Uterus (tissue), 4 donors: ENCODE data around the gene XRN2. TPM values are rescaled to one million over a fixed set of nuclear protein-coding genes. Genes with fewer than 3 reads are reported as not detected.

ENCODE experiments used
- DNase-seq, 2 donors: peaks; one replicate each; pipeline ENCODE4 v3.0.0-alpha.2; 2019 to 2020
- H3K27ac ChIP-seq, 2 donors: fragments of 200-600 bp; sonication (generic); 1 replicate in 1 of 2; 2 replicates in 1 of 2; pipeline ENCODE4 v1.5.1; 2016 to 2018
- H3K27me3 ChIP-seq, 2 donors: fragments of 200-600 bp; sonication (generic); one replicate each; pipeline ENCODE4 v1.5.1; 2018 to 2019; ENCODE audit warnings: control low read depth in 1 of 2
- H3K36me3 ChIP-seq, 2 donors: fragments of 200-600 bp; sonication (generic); one replicate each; pipeline ENCODE4 v1.5.1; 2019; ENCODE audit warnings: control low read depth in 1 of 2
- H3K4me1 ChIP-seq, 2 donors: fragments of 200-600 bp; sonication (generic); one replicate each; pipeline ENCODE4 v1.5.1; 2018 to 2019; ENCODE audit warnings: control low read depth in 1 of 2
- H3K4me3 ChIP-seq, 2 donors: fragments of 200-600 bp; sonication (generic); 1 replicate in 1 of 2; 2 replicates in 1 of 2; pipeline ENCODE4 v1.5.1; 2018 to 2019; ENCODE audit warnings: mild to moderate bottlenecking in 1 of 2
- H3K9me3 ChIP-seq, 2 donors: fragments of 200-600 bp; sonication (generic); one replicate each; pipeline ENCODE4 v1.5.1; 2019; ENCODE audit warnings: control low read depth in 1 of 2
- POLR2A ChIP-seq, 2 donors: fragments of 450-650 bp; IDR thresholded peaks; one replicate each; pipeline ENCODE4 v1.6.1; 2016; ENCODE audit warnings: antibody characterized with exemption in 2 of 2, mild to moderate bottlenecking in 1 of 2, moderate library complexity in 1 of 2
- intact Hi-C: fragments of 100-400 bp; cut with DNase I; formaldehyde crosslinking; loops from one replicate; pipeline ENCODE4 v1.15.1; 2023; ENCODE audit warnings: low total_unique reads
- total RNA-seq, 4 donors: library from RNA; depleted of rRNA in 3 of 4; stranded (reverse); fragments of >200 nt in 3 of 4; gene quantifications; one replicate each; pipeline versions ENCODE4 v1.1.0 to v1.2.4, GENCODE V29; 2014 to 2023
- TF ChIP-seq, protein P1 (sequence below), 4 experiments: fragments of 200-600 bp in 2 of 4; fragments of 450-650 bp in 2 of 4; sonication (generic) in 2 of 4; IDR thresholded peaks; one replicate each; pipeline ENCODE4 v1.5.1; 2016 to 2019; ENCODE audit warnings: antibody characterized with exemption in 4 of 4, mild to moderate bottlenecking in 2 of 4, moderate library complexity in 1 of 4
- donor health status: DM: yes; HTN: yes; CAD: no.

Gene XRN2
- total RNA-seq, 4 donors from 2014 or later: 32.6 to 100 (median 51.7) TPM

DNA sequence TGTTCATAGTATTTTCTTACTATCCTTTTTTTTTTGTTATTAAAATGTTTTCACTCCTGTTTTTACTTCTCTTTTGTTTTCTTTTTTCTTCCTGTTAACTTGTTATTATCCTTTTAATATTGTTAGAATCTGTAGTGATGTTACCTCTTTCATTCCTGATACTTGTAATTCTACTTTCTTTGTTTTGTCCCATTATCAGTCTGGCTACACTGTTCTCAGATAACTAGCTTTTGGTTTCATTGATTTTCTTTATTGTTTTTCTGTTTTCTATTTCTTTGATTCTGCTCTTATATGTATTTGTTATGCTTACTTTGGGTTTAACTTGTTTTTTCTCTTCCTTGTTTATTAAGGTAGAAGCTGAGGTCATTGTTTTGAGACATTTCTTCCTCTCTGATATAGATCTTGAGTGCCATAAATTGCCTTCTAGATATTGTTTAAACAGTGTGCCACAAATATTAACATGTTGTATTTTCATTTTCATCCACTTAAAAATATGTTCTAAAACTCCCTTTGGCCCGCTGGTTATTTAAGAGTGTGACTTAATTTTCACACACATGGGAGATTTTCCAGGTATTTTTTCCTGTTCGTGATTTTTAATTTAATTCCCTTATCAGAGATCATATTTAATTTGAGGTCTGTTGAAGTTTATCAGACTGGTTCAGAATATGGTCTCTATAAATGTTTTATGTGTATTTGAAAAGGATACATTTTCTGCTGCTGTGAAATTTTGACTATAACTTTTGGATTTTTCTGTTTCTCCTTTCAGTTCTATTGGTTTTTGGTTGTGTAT is 6.7 kb downstream of the XRN2 start:
- no peak overlapping the region for H3K4me3 ChIP-seq
- peaks cover 0 to 4% of the 10 kb centered on the region in 2 donors for H3K4me1 ChIP-seq
- intact Hi-C loops: no loop called here
- no peak overlapping the region for H3K27ac ChIP-seq
- no peak for TF ChIP-seq POLR2A (IDR thresholded peaks at IDR 0.05)
- TF ChIP-seq, protein P1, sequence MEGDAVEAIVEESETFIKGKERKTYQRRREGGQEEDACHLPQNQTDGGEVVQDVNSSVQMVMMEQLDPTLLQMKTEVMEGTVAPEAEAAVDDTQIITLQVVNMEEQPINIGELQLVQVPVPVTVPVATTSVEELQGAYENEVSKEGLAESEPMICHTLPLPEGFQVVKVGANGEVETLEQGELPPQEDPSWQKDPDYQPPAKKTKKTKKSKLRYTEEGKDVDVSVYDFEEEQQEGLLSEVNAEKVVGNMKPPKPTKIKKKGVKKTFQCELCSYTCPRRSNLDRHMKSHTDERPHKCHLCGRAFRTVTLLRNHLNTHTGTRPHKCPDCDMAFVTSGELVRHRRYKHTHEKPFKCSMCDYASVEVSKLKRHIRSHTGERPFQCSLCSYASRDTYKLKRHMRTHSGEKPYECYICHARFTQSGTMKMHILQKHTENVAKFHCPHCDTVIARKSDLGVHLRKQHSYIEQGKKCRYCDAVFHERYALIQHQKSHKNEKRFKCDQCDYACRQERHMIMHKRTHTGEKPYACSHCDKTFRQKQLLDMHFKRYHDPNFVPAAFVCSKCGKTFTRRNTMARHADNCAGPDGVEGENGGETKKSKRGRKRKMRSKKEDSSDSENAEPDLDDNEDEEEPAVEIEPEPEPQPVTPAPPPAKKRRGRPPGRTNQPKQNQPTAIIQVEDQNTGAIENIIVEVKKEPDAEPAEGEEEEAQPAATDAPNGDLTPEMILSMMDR (IDR thresholded peaks at IDR 0.05): no peak
- DNase-seq: no peak
- no peaks in the 10 kb centered on the region for H3K27me3 ChIP-seq
- no peaks in the 10 kb centered on the region for H3K9me3 ChIP-seq
- H3K36me3 ChIP-seq: no peaks in the 10 kb centered on the region

GRCh38 chr20:21312813-21313474 is 9.8 kb downstream of the XRN2 start:
- no peak for TF ChIP-seq POLR2A (IDR thresholded peaks at IDR 0.05)
- TF ChIP-seq, protein P1 (IDR thresholded peaks at IDR 0.05): no peak

GRCh38 chr20:21315138-21315537 is 12.0 kb downstream of the XRN2 start:
- DNase-seq: no peak
- Histone ChIP-seq H3K27me3 (no peaks in the 10 kb centered on the region), H3K36me3 (no peaks in the 10 kb centered on the region), H3K27ac (no peak overlapping the region), H3K4me3 (no peak overlapping the region), H3K9me3 (no peaks in the 10 kb centered on the region), H3K4me1 (no peaks in the 10 kb centered on the region)
- intact Hi-C loops: no loop called here
- TF ChIP-seq POLR2A (IDR thresholded peaks at IDR 0.05): no peak
- TF ChIP-seq, protein P1 (IDR thresholded peaks at IDR 0.05): no peak

More at GRCh38 chr20:21312813-21313474, 9.8 kb downstream of the XRN2 start:
- DNase-seq: no peak
- H3K4me1 ChIP-seq: no peaks in the 10 kb centered on the region
- H3K9me3 ChIP-seq: no peaks in the 10 kb centered on the region
- H3K4me3 ChIP-seq: no peak overlapping the region
- H3K27ac ChIP-seq: no peak overlapping the region
- H3K36me3 ChIP-seq: no peaks in the 10 kb centered on the region
- H3K27me3 ChIP-seq: no peaks in the 10 kb centered on the region
- intact Hi-C loops: no loop called here

DNA sequence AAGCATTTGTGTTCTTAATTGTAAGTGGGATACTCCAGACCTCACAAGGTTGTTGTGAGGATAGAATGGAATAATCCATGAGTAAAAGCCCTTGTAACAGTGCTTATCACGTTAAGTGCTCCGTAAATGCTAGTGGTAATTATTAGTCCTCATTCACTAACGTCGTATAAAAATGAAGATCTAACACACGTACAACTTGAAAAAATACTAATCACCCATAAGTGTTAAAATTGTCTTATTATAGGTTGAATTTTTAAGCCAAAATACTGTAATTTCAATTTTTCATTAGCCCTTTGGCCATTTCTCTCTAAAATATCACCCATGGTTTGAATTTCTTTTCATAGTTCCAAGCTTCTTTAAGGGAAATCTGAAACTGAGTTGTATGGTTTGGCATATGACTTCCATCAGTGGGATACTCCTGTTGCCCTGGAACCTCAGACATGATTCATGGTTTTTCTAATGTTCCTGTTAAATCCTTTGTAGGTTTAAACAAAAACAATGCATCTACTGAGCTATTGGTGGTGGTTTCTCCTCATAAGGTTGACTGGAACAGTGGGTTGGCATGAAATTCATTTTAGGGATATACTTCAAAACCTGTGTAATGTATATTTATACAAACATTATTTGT is 19.1 kb downstream of the XRN2 start:
- DNase-seq: no peak
- Histone ChIP-seq H3K4me1 (peaks cover 0 to 3% of the 10 kb centered on the region in 2 donors), H3K9me3 (no peaks in the 10 kb centered on the region), H3K36me3 (no peaks in the 10 kb centered on the region), H3K27me3 (no peaks in the 10 kb centered on the region), H3K27ac (no peak overlapping the region), H3K4me3 (no peak overlapping the region)
- TF ChIP-seq, protein P1 (IDR thresholded peaks at IDR 0.05): no peak
- TF ChIP-seq POLR2A (IDR thresholded peaks at IDR 0.05): no peak
- intact Hi-C loops: no loop called here

- no peak overlapping the region for H3K27ac ChIP-seq
- no peak for DNase-seq
- intact Hi-C loops: no loop called here
- TF ChIP-seq POLR2A (IDR thresholded peaks at IDR 0.05): no peak
- TF ChIP-seq, protein P1 (IDR thresholded peaks at IDR 0.05): no peak
- H3K27me3 ChIP-seq: no peaks in the 10 kb centered on the region
- H3K36me3 ChIP-seq: no peaks in the 10 kb centered on the region
- peaks cover 0 to 3% of the 10 kb centered on the region in 2 donors for H3K4me1 ChIP-seq
- H3K9me3 ChIP-seq: no peaks in the 10 kb centered on the region
- no peak overlapping the region for H3K4me3 ChIP-seq
Measured at GRCh38 chr20:21322921-21323331, 19.8 kb downstream of the XRN2 start.
